Progenitor cell of endocrine pancreas (in vitro differentiated cells): ENCODE data around the gene TMCO6. TPM values are rescaled to one million over a fixed set of nuclear protein-coding genes. Genes with fewer than 3 reads are reported as not detected.
A peak's percentile ranks its signal among the peaks of the same experiment; 100 is the strongest.

Experiments
- DNase-seq: peaks from one replicate; pipeline ENCODE4 v3.0.0; 2021; ENCODE audit warnings: low spot score; ENCODE audit not compliant: unreplicated experiment
- H3K27ac Mint-ChIP-seq: 2 replicates; pipeline ENCODE4 v1.8.0; 2021; ENCODE audit warnings: mild to moderate bottlenecking, moderate library complexity, mixed read lengths
- H3K27me3 Mint-ChIP-seq: 2 replicates; pipeline ENCODE4 v1.8.0; 2021; ENCODE audit warnings: mixed read lengths
- H3K36me3 Mint-ChIP-seq: 2 replicates; pipeline ENCODE4 v1.8.0; 2022; ENCODE audit warnings: mixed read lengths; ENCODE audit not compliant: insufficient read depth
- H3K4me1 Mint-ChIP-seq: 2 replicates; pipeline ENCODE4 v1.8.0; 2021; ENCODE audit warnings: low read depth, mixed read lengths
- H3K4me3 Mint-ChIP-seq: 2 replicates; pipeline ENCODE4 v1.8.0; 2021; ENCODE audit warnings: low read depth, mild to moderate bottlenecking, moderate library complexity, mixed read lengths
- H3K9me3 Mint-ChIP-seq: 2 replicates; pipeline ENCODE4 v1.8.0; 2021; ENCODE audit warnings: low read depth, mixed read lengths
- microRNA-seq: library from miRNA; unstranded; fragments of <30 nt; microRNA quantifications from one replicate; pipeline ENCODE4 v1.1.0, GENCODE V29; 2020; ENCODE audit warnings: borderline number of aligned reads; ENCODE audit not compliant: unreplicated experiment
- total RNA-seq: library from RNA; stranded (reverse); gene quantifications from 2 replicates; pipeline ENCODE4 v1.2.1, GENCODE V29; 2021
- TF ChIP-seq, protein P1 (sequence below): fragments of 200-600 bp; sonication (generic); IDR thresholded peaks from one replicate; pipeline ENCODE4 v1.5.0; 2021; ENCODE audit warnings: antibody characterized with exemption, mild to moderate bottlenecking; ENCODE audit not compliant: unreplicated experiment

TMCO6 gene
- total RNA-seq, 1 donor from 2014 or later, result 25.9 TPM

DNA sequence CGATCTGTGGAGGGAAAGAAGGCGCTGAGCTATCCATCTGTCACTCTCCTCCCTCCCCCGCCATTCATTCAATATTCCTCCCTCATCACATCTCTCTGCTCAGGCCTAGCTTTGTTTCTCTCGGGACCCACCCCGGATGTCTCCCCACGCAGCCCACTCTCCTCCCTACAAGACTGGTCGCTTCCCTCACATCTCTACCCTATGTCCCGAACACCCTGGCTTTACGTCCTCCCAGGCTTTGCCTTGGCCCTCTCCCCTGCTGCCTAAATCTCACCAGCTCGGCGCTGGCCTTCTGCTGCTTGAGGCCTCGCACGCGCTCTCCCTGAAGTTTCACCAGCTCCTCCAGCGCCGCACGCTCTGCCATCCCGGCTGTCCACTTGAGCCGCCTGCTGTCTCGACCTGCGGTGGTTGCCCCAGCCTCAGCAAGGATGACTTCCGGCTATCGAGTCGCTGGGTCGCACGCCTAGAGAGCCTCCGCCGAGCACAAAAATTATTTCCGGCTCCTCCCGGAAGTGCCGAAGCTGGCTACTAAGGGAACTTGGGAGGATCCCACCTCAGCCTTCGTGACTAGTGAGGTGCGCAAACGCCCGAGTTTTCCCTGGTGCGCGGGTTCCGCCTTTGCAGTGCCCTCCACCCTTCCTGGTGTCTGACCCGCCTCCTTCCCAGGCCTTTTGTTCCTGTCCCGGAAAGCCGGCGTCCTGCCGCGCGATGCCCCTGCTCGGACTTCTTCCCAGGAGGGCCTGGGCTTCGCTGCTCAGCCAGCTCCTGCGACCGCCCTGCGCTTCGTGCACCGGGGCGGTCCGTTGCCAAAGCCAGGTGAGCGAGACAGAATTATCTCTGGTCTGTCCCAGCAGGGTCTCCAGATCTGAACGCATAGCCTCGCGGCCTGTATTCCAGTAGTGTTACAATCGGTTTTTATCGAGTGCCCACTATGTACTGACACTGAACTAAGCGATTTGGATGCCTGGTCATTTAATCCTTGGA is 52.0 kb downstream of the TMCO6 start, which contains the start of the genes HARS1 and HARS2:
Gene HARS1, minus strand, starts transcription at position 430 of the 984 bp plus-strand sequence. Its CDS starts 66 bp downstream, at position 364.
Gene HARS2, plus strand, starts transcription at position 515 of the 984 bp plus-strand sequence. Its CDS starts 194 bp downstream, at position 709.
- Mint-ChIP-seq H3K36me3 (peaks cover 17% of the 10 kb centered on the region), H3K4me1 (peaks cover 21% of the 10 kb centered on the region), H3K27me3 (no peaks in the 10 kb centered on the region), H3K4me3 (peak within 1 kb of the TSS; percentile 97), H3K9me3 (no peaks in the 10 kb centered on the region), H3K27ac (peak within 1 kb of the TSS; percentile 94)
- peak; percentile 72 for DNase-seq
- TF ChIP-seq, protein P1, sequence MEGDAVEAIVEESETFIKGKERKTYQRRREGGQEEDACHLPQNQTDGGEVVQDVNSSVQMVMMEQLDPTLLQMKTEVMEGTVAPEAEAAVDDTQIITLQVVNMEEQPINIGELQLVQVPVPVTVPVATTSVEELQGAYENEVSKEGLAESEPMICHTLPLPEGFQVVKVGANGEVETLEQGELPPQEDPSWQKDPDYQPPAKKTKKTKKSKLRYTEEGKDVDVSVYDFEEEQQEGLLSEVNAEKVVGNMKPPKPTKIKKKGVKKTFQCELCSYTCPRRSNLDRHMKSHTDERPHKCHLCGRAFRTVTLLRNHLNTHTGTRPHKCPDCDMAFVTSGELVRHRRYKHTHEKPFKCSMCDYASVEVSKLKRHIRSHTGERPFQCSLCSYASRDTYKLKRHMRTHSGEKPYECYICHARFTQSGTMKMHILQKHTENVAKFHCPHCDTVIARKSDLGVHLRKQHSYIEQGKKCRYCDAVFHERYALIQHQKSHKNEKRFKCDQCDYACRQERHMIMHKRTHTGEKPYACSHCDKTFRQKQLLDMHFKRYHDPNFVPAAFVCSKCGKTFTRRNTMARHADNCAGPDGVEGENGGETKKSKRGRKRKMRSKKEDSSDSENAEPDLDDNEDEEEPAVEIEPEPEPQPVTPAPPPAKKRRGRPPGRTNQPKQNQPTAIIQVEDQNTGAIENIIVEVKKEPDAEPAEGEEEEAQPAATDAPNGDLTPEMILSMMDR, result no peak

DNA sequence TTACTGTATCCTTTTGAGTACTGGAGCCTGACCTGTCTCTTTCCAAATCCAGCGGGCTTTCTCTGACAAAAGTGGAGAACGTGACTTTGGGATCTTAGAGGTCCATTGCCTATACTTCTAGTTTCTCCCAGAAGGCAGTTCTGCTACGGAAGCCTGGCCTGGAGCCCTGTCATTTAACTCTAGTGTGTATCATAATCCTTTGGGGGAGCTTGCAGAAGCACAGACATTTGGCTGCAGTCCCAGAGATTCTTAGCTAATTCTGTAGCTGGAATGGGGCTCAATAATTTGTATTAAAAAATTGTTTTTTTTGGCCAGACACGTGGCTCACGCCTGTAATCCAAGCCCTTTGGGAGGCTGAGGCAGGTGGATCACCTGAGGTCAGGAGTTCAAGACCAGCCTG is 55.0 kb downstream of the TMCO6 start:
- no peaks in the 10 kb centered on the region for H3K9me3 Mint-ChIP-seq
- TF ChIP-seq, protein P1, result no peak
- DNase-seq, result no peak
- H3K27me3 Mint-ChIP-seq, result no peaks in the 10 kb centered on the region
- H3K4me3 Mint-ChIP-seq, result no peak overlapping the region
- peaks cover 32% of the 10 kb centered on the region for H3K36me3 Mint-ChIP-seq
- peaks cover 21% of the 10 kb centered on the region for H3K4me1 Mint-ChIP-seq
- no peak overlapping the region for H3K27ac Mint-ChIP-seq

Small RNA genes lying within 50 kb of the gene (microRNA-seq; reads per million reads assigned to microRNA genes)
- not detected for gene MIR3655

Other genes starting within 250 kb of the TMCO6 start
- 115 and 117 TPM in 2 replicates for gene ANKHD1, start 237.6 kb upstream of the TMCO6 start, total RNA-seq
- gene EIF4EBP3, start 91.8 kb upstream of the TMCO6 start, total RNA-seq, result 6.1 and 6.7 TPM in 2 replicates
- gene SRA1, start 82.0 kb upstream of the TMCO6 start, total RNA-seq, result 31.8 and 34.6 TPM in 2 replicates
- gene APBB3, start 74.9 kb upstream of the TMCO6 start, total RNA-seq, result 47.8 and 53.6 TPM in 2 replicates
- 67.3 and 69.2 TPM in 2 replicates for gene SLC35A4, start 74.6 kb upstream of the TMCO6 start, total RNA-seq
- gene CD14, start 6.3 kb upstream of the TMCO6 start, total RNA-seq, result 0.36 TPM in 1 of 2 replicates, not detected in the other
- gene NDUFA2, start 8.2 kb downstream of the TMCO6 start, total RNA-seq, result 62.4 and 63.9 TPM in 2 replicates
- gene IK, start 8.4 kb downstream of the TMCO6 start, total RNA-seq, result 76.1 and 85.2 TPM in 2 replicates
- gene WDR55, start 25.5 kb downstream of the TMCO6 start, total RNA-seq, result 26.0 and 26.9 TPM in 2 replicates
- gene DND1, start 34.1 kb downstream of the TMCO6 start, total RNA-seq, result 3.1 and 4.0 TPM in 2 replicates
- gene HARS1, start 51.9 kb downstream of the TMCO6 start, total RNA-seq, result 77.7 and 78.9 TPM in 2 replicates
- 44.7 and 47.5 TPM in 2 replicates for gene HARS2, start 52.0 kb downstream of the TMCO6 start, total RNA-seq
- gene ZMAT2, start 61.0 kb downstream of the TMCO6 start, total RNA-seq, result 67.6 and 67.7 TPM in 2 replicates
- gene PCDHA1, start 146.7 kb downstream of the TMCO6 start, total RNA-seq, result not detected in 2 replicates
- 5.6 and 5.9 TPM in 2 replicates for gene PCDHA2, start 155.4 kb downstream of the TMCO6 start, total RNA-seq
- gene PCDHA3, start 161.6 kb downstream of the TMCO6 start, total RNA-seq, result 1.5 and 2.4 TPM in 2 replicates
- gene PCDHA4, start 167.6 kb downstream of the TMCO6 start, total RNA-seq, result 27.8 and 28.6 TPM in 2 replicates
- gene PCDHA5, start 182.2 kb downstream of the TMCO6 start, total RNA-seq, result 3.4 and 4.4 TPM in 2 replicates
- gene PCDHA6, start 188.5 kb downstream of the TMCO6 start, total RNA-seq, result 12.5 and 13.2 TPM in 2 replicates
- 4.3 and 4.9 TPM in 2 replicates for gene PCDHA7, start 194.8 kb downstream of the TMCO6 start, total RNA-seq
- 4.9 and 5.1 TPM in 2 replicates for gene PCDHA8, start 201.7 kb downstream of the TMCO6 start, total RNA-seq
- 3.4 and 3.8 TPM in 2 replicates for gene PCDHA9, start 208.9 kb downstream of the TMCO6 start, total RNA-seq
- 18.3 and 19.2 TPM in 2 replicates for gene PCDHA10, start 216.4 kb downstream of the TMCO6 start, total RNA-seq
- gene PCDHA11, start 229.5 kb downstream of the TMCO6 start, total RNA-seq, result 10.0 and 10.5 TPM in 2 replicates
- gene PCDHA12, start 235.9 kb downstream of the TMCO6 start, total RNA-seq, result 12.9 and 13.7 TPM in 2 replicates
- 3.5 and 3.9 TPM in 2 replicates for gene PCDHA13, start 242.7 kb downstream of the TMCO6 start, total RNA-seq